GM12872 (cell line): Measurements from ENCODE around the gene SPEF2.

Experiments
- CTCF ChIP-seq: IDR thresholded peaks from 3 replicates; pipeline ENCODE4 v1.5.1; 2011; ENCODE audit warnings: low read depth, mild to moderate bottlenecking, low read length, moderate library complexity; ENCODE audit not compliant: insufficient read depth

SPEF2 gene

DNA sequence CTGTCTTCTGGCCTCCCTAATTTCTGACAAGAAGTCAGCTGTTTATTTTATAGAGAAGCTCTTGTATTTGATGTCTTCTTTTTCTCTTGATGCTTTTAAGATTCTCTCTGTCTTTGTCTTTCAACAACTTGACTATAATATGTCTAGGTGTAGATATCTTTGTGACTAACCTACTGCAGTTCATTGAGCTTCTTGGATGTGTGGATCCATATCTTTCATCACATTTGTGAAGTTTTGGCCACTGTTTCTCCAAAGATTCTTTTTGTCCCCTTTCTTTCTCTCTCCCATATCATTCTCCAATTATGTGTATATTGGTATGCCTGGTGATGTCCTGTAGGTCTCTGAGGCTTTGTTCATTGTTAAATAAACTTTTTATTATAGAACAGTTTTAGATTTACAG is 16.7 kb downstream of the SPEF2 start:
- TF ChIP-seq CTCF = no peak

GRCh38 chr5:35640623-35641022 is 23.0 kb downstream of the SPEF2 start:
- TF ChIP-seq CTCF = no peak

DNA sequence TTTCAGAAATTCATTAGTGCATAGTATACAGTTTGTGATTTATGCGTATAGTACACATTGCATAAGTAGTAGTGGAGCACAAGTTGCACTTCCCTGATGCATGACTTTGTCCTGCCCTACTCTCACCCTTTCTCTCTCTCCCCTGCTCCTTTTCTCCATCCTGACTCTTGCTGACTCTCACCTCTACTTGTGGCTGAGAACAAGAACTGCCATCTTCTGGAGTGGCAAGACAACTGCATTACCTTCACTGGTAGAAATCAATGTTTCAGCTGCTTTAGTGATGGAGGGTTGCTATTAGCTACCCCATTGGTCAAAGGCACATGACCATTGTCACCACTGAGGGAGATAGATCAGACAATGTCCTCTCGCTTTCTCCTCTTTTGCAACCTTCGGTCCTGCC is 26.9 kb downstream of the SPEF2 start:
- TF ChIP-seq CTCF = no peak

DNA sequence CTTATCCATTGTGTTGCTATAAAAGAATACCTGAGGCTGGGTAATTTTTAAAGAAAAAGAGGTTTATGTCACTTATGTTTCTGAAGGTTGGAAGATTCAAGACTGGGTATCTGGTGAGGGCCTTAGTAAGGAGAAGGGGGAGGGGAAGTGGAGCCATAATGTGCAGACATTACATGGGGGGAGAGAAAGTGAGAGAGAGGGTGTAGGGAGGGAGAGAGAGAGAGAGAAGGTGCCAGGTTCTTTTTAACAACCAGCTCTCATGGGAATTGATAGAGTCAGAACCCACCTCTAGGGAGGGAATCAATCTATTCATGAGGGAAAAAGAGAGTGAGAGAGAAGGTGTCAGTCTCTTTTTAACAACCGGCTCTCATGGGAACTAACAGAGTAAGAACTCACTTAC is 29.5 kb downstream of the SPEF2 start:
- TF ChIP-seq CTCF = no peak

DNA sequence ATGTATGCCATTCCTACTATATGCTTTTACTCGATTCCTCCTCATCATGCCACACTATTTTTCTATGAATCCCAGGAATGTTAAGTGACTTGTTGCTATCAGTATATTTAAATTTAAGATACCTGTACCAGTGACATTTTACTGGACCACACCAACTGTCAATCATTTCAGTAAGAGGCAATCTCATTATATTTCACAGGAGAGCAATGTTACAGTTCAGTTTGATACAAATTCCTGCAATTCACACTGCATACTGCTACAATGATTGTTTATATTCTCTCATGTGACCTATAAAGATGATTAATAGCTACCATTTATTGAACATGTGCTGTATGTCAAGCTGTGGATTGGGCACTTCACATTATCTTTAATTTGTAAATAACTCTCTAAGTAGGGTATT is 30.0 kb downstream of the SPEF2 start:
- no peak for TF ChIP-seq CTCF

GRCh38 chr5:35651002-35651756 is 33.5 kb downstream of the SPEF2 start:
- TF ChIP-seq CTCF = peak; percentile 66

DNA sequence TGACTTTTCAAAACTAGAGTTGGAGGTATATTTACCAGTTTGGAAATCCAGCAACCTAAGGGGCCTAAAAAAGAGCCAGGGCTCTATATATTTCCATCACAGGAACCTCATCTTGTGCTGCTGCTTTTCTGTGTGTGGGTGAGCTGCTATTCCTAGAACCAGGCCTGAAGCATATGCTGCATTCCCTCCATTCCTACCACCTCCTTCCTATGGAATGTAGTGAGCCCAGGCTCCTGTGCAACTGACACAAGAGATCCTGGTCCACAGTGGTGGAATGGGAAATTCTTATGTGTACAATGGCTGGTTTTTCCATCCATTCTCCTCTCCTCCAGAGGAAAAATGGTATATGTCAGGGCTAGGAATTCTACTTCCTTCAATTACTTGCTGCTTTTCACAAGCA is 39.1 kb downstream of the SPEF2 start:
- TF ChIP-seq CTCF = no peak
